Heart right ventricle (tissue), 16 donors: ENCODE data around the gene KCNIP1. TPM values are rescaled to one million over a fixed set of nuclear protein-coding genes. Genes with fewer than 3 reads are reported as not detected.
A peak's percentile ranks its signal among the peaks of the same experiment; 100 is the strongest.

Source experiments
- ATAC-seq, 8 donors: fragments of 200-7000 bp; cut with Tn5 transposase; one replicate each; pipeline ENCODE4 v1.9.1; 2020; ENCODE audit warnings: mild to moderate bottlenecking in 8 of 8, moderate library complexity in 8 of 8, moderate number of reproducible peaks in 1 of 8
- DNase-seq, 2 donors: peaks; one replicate each; pipeline ENCODE4 v3.0.0-alpha.2; 2020
- H3K27ac ChIP-seq, 10 donors: fragments of 200-600 bp; sonication (generic) in 2 of 10; one replicate each; pipeline versions ENCODE4 v1.5.0 to v1.8.0; 2020 to 2022; ENCODE audit warnings: mild to moderate bottlenecking in 3 of 10
- H3K27me3 ChIP-seq, 7 donors: fragments of 200-600 bp; one replicate each; pipeline ENCODE4 v1.8.0; 2021 to 2022; ENCODE audit warnings: mild to moderate bottlenecking in 2 of 7
- H3K36me3 ChIP-seq, 9 donors: fragments of 200-600 bp; sonication (generic) in 1 of 9; one replicate each; pipeline versions ENCODE4 v1.5.0 to v1.8.0; 2020 to 2022; ENCODE audit warnings: mild to moderate bottlenecking in 2 of 9
- H3K4me1 ChIP-seq, 9 donors: fragments of 200-600 bp; sonication (generic) in 1 of 9; one replicate each; pipeline versions ENCODE4 v1.5.0 to v1.8.0; 2020 to 2022; ENCODE audit warnings: mild to moderate bottlenecking in 4 of 9
- H3K4me3 ChIP-seq, 10 donors: fragments of 200-600 bp; sonication (generic) in 2 of 10; one replicate each; pipeline versions ENCODE4 v1.5.0 to v1.8.0; 2020 to 2022; ENCODE audit warnings: mild to moderate bottlenecking in 7 of 10, moderate library complexity in 2 of 10
- H3K9me3 ChIP-seq, 11 donors: fragments of 200-600 bp in 10 of 11; sonication (generic) in 2 of 11; one replicate each; pipeline versions ENCODE4 v1.5.0 to v1.8.0; 2013 to 2022; ENCODE audit warnings: mild to moderate bottlenecking in 2 of 11, control low read depth in 1 of 11, moderate library complexity in 1 of 11
- CTCF ChIP-seq, 9 donors: fragments of 200-600 bp; sonication (generic) in 2 of 9; IDR thresholded peaks; one replicate each; pipeline versions ENCODE4 v1.5.0 to v1.8.0; 2021 to 2022; ENCODE audit warnings: antibody characterized with exemption in 9 of 9, mild to moderate bottlenecking in 5 of 9, moderate library complexity in 1 of 9
- WGBS, 2 donors: extraction: QIAGEN DNeasy Blood & Tissue Kit; methylation state at CpG; one replicate each; pipeline ENCODE4 v1.1.7; 2013; ENCODE audit warnings: inconsistent platforms in 1 of 2; 5-methylcytosine and 5-hydroxymethylcytosine counted together
- intact Hi-C, 10 donors: fragments of 100-400 bp; cut with DNase I; formaldehyde crosslinking; loops; one replicate each; pipeline versions ENCODE4 v1.11.1 to v1.14.2; 2022
- polyA plus RNA-seq, 2 donors: library from polyadenylated mRNA; stranded (reverse); fragments of 200-250 nt; gene quantifications; one replicate each; pipeline ENCODE4 v1.2.3, GENCODE V29; 2013
- total RNA-seq, 10 donors: library from RNA; stranded (reverse); fragmentation: NEBNext Ultra II Directional in 3 of 10; extraction: Animal tissue kit (Norgen Biotek cat#: 25700) in 3 of 10; gene quantifications; one replicate each; pipeline versions ENCODE4 v1.2.1 to v1.2.4, GENCODE V29; 2021 to 2023
- donor health status: Arrhythmogenic right ventricular cardiomyopathy.
- donor health status: ischemic (EF 13 %, LVEDD 7.1; RV severe dilation, severe dysfunction).
- donor health status: healthy with polysubstance abuse.
- donor health status: DM: no; HTN: yes; CAD: no.
- donor health status: DM: no; HTN: no; CAD: no.
- donor health status: ischemic (EF 25% LVEDD 6.9; RV normal size, moderate dysfunction).
- donor health status: ischemic (EF 25% LVEDD 5.7; RV mildly dilated, moderate dysfunction).
- donor health status: healthy.
- donor health status: DM: yes; HTN: yes; CAD: no.
- donor health status: Ischemic cardiomyopathy.
- donor health status: ischemic (EF 35%, LVEDD 5.7; RV mildly dilated, moderate dysfunction).
- donor health status: nonischemic (EF 11% LVEDD 7.7; RV severe dilation, severe dysfunction).
- donor health status: DM: yes; HTN: yes; CAD: no.
- donor health status: PGD.
- donor health status: ischemic (EF 29% LVEDD 5.4; RV normal size, mild dysfunction).
- donor health status: nonischemic (EF 23%, LVEDD 6.1; RV moderate dilation, normal function).

KCNIP1 gene
- total and polyA plus RNA-seq, 12 donors, result 0.06 to 0.67 (median 0.21) TPM; not detected in 7

- ATAC-seq, result no peak
Measured at GRCh38 chr5:170523830-170524229, 20.0 kb downstream of the KCNIP1 start.

GRCh38 chr5:170524576-170524975, 20.8 kb downstream of the KCNIP1 start:
- WGBS, 2 donors, result 92 to 100% methylated on average over 3 of the region's 3 CpGs
- ATAC-seq, result no peak
- no peak overlapping the region for H3K27ac ChIP-seq

More at GRCh38 chr5:170523830-170524229, 20.0 kb downstream of the KCNIP1 start:
- no peak overlapping the region for H3K4me3 ChIP-seq
- TF ChIP-seq CTCF (IDR thresholded peaks at IDR 0.05), result no peak
- intact Hi-C loops, result no loop called here
- peaks cover 0 to 3% (median 0%) of the 10 kb centered on the region in 7 donors for H3K27me3 ChIP-seq
- H3K36me3 ChIP-seq, result no peaks in the 10 kb centered on the region
- WGBS, 2 donors, result 89 to 92% methylated on average over 2 of the region's 2 CpGs
- H3K9me3 ChIP-seq, result peaks cover 0 to 4% (median 0%) of the 10 kb centered on the region in 11 donors
- no peak overlapping the region for H3K27ac ChIP-seq
- peaks cover 6 to 30% (median 15%) of the 10 kb centered on the region in 9 donors for H3K4me1 ChIP-seq
- DNase-seq, result no peak

GRCh38 chr5:170525470-170526211, 21.8 kb downstream of the KCNIP1 start:
- no peaks in the 10 kb centered on the region for H3K36me3 ChIP-seq
- ATAC-seq (peak in 6 of 8 donors; percentile 29 to 84 (median 68)), DNase-seq (no peak)
- TF ChIP-seq CTCF (IDR thresholded peaks at IDR 0.05), result no peak
- 77 to 79% methylated on average over 7 of the region's 7 CpGs for WGBS, 2 donors
- H3K27me3 ChIP-seq, result peaks cover 0 to 3% (median 0%) of the 10 kb centered on the region in 7 donors
- peaks cover 0 to 4% (median 0%) of the 10 kb centered on the region in 11 donors for H3K9me3 ChIP-seq
- H3K27ac ChIP-seq, result no peak overlapping the region
- intact Hi-C loops, result no loop called here
- no peak overlapping the region for H3K4me3 ChIP-seq
- peaks cover 6 to 30% (median 15%) of the 10 kb centered on the region in 9 donors for H3K4me1 ChIP-seq

More at GRCh38 chr5:170524576-170524975, 20.8 kb downstream of the KCNIP1 start:
- no peak for TF ChIP-seq CTCF (IDR thresholded peaks at IDR 0.05)
- no peak overlapping the region for H3K4me3 ChIP-seq
- H3K27me3 ChIP-seq, result peaks cover 0 to 3% (median 0%) of the 10 kb centered on the region in 7 donors
- H3K4me1 ChIP-seq, result peaks cover 6 to 30% (median 15%) of the 10 kb centered on the region in 9 donors
- peaks cover 0 to 4% (median 0%) of the 10 kb centered on the region in 11 donors for H3K9me3 ChIP-seq
- no peaks in the 10 kb centered on the region for H3K36me3 ChIP-seq
- no peak for DNase-seq
- intact Hi-C loops, result no loop called here

GRCh38 chr5:170527991-170528390, 24.2 kb downstream of the KCNIP1 start:
- WGBS, 2 donors, result 79 to 85% methylated on average over 3 of the region's 3 CpGs
- no peak for ATAC-seq
- H3K9me3 ChIP-seq, result no peaks in the 10 kb centered on the region
- H3K36me3 ChIP-seq, result no peaks in the 10 kb centered on the region
- H3K27ac ChIP-seq, result no peak overlapping the region
- no peak for TF ChIP-seq CTCF (IDR thresholded peaks at IDR 0.05)
- peaks cover 1 to 20% (median 6%) of the 10 kb centered on the region in 9 donors for H3K4me1 ChIP-seq
- intact Hi-C loops, result no loop called here
- no peak for DNase-seq
- H3K4me3 ChIP-seq, result no peak overlapping the region
- H3K27me3 ChIP-seq, result peaks cover 0 to 3% (median 0%) of the 10 kb centered on the region in 7 donors
